Stimulated activated CD8-positive, alpha-beta memory T cell treated with anti-CD3 and anti-CD28 coated beads, Interleukin-12 subunit alpha, Interleukin-12 subunit beta, amount 100 ng/mL, for 4 hours (primary cell): Measurements from ENCODE around the gene ICA1.
A peak's percentile ranks its signal among the peaks of the same experiment; 100 is the strongest.

Experiments used
- DNase-seq: peaks from one replicate; pipeline ENCODE4 v3.0.0-alpha.2; 2020; ENCODE audit warnings: low read depth

Gene ICA1

GRCh38 chr7:8197994-8198698 lies 63.8 kb downstream of the ICA1 start:
- no peak for DNase-seq

DNA sequence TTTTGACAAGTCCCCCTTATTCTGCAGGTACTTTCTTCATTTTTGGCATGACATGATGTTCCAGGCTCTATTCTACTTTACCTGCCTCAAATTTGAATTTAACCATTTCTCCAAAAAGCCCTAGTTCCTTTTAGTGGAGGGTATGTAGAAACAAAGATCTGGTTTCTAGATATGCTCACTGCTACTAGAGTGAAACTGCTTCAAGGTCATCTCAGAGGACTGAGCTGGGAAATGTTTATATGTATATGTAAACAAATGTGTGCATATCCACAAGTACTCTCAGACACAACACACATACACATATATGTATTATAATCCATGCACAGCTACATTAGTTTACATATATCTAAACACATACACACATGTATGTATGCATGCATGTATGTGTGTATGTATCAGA lies 69.1 kb downstream of the ICA1 start:
- no peak for DNase-seq

GRCh38 chr7:8190119-8190895 lies 71.7 kb downstream of the ICA1 start:
- DNase-seq = peak; percentile 13

GRCh38 chr7:8189625-8190024 lies 72.3 kb downstream of the ICA1 start:
- DNase-seq = no peak

DNA sequence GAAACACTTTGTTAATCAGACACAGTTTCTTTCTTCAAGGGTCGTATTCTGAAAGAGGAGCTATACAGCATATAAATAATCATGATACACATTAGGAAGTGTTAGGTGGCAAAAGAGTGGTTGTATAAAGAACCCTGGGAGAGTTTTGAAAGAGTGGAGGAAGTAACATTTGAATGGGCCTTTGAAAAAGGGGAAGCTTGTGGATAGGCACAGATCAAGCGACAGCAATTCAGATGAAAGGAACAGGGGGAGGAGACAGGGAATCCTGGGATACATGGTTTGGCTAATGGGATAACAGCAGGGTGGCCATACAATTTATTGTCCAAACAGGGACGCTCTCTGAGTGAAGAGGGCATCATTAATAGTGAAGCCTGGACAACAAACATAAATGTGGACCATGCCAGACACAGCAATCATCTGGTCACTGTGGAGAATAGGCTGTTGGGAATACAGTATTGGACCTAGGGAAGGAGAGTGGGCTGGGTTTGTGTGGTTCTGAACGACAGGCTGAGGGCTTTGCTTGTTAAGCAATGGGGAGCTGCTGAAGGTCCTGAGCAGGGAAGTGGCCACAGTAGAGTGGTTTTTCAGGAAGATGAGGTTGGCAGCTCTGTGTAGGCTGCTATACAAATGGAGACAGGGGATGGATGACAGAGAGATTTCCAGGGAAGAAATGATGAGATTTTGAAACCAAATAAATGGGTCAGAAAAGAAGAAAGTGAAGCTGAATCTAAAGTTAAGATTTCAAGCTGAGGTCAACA lies 75.9 kb downstream of the ICA1 start:
- no peak for DNase-seq

DNA sequence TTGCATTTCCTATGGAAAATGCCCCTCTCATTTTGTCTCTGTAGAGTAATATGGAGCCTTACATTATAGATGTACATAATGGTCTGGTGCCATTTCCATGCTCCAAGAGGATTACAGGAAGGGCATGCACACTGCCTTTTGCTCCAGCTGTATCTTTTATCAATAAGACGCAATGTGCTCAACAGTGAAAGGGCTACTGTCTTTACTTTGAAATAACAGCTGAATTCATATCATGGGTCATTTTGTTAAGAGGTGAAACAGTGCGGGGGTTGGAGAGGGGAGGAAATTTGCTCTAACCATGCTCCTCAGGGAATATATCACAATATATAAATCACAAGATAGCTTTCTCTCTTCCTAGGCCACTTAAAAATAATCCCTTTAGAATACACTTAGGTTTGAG lies 77.7 kb downstream of the ICA1 start:
- no peak for DNase-seq

GRCh38 chr7:8179486-8179885 lies 82.5 kb downstream of the ICA1 start:
- no peak for DNase-seq

DNA sequence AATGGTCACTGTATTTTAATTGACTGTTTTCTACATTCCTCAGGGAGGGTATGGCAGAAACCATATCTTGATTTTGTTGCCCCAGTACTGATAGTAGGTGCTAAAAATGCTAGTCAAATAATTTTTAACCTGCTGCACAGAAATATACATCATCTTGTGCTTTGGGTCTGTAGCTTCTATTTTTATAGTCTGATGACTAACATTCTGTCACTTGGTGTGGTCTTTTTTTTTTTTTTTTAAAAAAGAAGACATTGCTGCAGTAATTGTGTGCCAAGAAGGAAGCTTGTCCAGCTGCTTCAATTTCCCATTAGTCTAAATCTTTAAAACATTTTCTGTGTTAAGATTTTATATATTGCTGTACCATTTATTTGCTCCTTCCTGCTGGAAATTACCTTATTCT lies 83.6 kb downstream of the ICA1 start:
- no peak for DNase-seq

GRCh38 chr7:8177109-8177933 lies 84.6 kb downstream of the ICA1 start:
- DNase-seq = no peak

DNA sequence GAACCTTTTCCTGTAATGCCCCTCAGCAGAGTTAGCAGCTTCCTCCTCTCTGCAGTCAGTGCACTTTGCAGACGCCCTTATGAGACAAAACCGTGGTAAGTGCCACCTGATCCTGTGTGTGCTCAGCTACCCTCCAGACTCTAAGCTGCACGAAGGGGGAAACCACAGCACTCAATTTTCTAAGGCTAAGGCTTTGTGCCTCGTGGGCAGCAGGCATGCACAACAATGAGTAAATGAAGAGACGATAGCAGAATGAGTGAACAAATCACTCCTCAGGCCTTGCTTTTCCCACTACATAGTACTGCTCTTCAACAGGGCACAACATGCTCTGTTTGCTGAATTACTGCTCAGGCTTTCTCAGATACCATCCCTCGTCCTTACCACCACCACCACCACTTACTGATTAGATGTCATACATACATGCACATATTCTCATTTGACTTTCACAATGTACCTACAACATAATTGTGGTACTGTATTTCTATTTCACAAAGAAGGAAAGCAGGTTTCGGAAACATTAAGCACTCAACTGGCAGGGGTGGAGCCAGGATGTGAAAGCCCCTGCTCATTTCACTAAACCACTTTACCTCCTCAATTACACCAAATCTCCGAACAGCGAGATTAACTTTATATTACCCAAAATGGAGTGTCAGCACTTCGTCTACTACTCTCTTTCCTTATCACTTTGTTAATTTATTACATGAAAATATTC lies 85.4 kb downstream of the ICA1 start:
- DNase-seq = peak; percentile 21

DNA sequence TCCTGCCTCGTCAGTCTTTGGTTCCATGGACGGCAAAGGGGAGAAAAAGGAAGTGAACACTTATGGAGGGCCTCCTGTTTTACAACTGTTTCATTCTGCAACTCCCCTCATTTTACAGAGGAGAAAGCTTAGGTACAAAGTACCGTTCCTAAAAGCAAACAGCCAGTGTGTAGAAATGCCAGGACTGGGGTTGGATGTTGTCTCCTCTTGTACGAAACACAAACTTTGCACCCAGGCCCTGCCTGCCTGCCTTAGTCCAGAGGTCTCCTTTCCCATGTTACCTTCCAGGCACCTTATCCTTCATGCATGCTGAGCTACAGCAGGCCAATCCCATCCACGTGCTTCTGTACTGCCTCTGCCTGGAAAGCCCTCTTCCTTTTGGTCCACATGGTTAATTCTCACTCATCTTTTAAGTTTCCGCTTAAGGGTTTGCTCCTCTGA lies 86.0 kb downstream of the ICA1 start:
- no peak for DNase-seq

GRCh38 chr7:8172372-8173354 lies 89.3 kb downstream of the ICA1 start:
- DNase-seq = no peak

DNA sequence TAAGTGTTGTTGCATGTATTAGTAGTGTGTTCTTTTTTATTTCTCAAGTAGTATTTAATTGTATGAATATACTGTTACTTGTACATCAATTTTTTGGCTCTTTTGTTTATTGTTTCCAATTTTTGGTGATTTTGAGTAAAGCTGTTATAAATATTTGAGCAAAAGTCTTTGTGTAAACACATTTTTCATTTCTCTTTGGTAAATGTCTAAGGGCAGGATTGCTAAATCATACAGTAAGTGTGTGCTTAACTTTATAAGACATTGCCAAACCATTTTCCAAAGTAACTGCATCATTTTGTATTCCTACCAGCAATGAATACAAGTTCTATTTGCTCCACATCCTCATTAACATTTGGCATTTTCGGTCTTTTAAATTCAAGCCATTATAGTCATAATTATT lies 92.8 kb downstream of the ICA1 start:
- no peak for DNase-seq

DNA sequence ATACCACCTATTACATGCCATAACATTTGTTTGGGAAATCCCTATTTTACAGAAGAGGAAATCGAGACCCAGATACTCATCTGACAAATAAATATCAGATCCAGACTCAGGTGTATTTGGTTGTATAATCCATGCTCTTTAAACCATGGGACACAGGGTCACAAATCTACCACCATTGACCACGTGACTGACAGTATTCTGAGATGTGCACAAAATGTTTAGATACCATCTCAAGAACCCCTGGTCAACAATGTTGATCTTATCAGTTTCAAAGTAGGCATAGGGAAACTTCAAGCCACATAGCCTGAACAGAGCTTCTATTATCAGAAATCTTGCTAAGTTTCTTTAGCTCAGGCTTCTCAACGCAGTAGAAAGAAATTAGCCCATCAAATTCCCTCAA lies 93.6 kb downstream of the ICA1 start:
- no peak for DNase-seq

DNA sequence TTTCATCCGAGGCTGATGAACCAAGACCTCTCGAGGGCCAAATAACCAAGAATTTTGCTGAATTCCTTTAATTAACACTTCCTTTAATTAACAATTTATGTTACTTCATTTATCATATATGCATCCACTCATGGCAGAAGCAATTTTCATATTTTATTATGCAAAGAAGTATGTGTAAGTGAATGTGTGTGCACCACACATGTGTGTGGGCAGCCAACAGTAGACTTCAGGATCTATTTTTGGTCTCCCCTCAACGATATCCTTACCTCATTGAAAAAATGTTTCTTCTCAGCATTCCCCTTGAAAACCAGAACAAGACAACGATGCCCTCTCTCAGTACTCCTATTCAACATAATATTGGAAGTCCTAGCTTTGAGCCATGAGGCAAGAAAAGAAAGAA lies 96.8 kb downstream of the ICA1 start:
- DNase-seq = no peak

- DNase-seq = no peak
Measured at GRCh38 chr7:8162181-8162580, 99.8 kb downstream of the ICA1 start.

DNA sequence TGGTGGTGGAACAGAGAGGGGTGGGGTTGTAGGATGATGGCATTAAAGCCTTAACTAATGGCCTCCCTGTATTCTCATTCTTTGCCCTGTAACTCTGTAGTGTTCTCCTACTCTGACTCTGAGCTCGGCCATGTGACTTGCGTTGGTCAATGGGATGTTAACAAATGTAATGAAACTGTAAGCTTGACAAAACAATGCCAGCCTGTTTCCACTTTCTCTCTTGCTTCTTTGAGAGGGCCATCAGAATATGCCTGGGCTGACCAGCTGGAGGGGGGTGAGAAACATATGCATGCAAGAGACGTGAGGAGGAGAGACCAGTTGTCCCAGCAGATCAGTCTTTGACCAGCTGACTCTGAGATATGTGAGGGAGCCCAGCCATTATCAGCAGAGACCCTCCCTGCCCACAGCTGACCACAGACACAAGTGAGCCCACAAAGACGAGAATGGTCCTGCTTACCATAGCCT lies 100.6 kb downstream of the ICA1 start:
- DNase-seq = no peak

- DNase-seq = no peak
Measured at GRCh38 chr7:8160779-8161345, 101.1 kb downstream of the ICA1 start.

- DNase-seq = no peak
Measured at GRCh38 chr7:8160250-8160649, 101.7 kb downstream of the ICA1 start.

GRCh38 chr7:8159595-8159994 lies 102.4 kb downstream of the ICA1 start:
- DNase-seq = no peak
